Upper lobe of right lung (tissue), 1 donor: ENCODE data around the gene CLEC2A. TPM values are rescaled to one million over a fixed set of nuclear protein-coding genes. Genes with fewer than 3 reads are reported as not detected.
"Not testable (repeated sequence)": the region's sequence is repeated elsewhere in the genome, so short reads cannot be mapped to it uniquely, and the experiment has no call there.

Experiments used
- ATAC-seq: fragments of 200-7000 bp; cut with Tn5 transposase; one replicate; pipeline ENCODE4 v1.9.1; 2020; ENCODE audit warnings: mild to moderate bottlenecking, moderate library complexity
- DNase-seq: peaks from one replicate; pipeline ENCODE4 v3.0.0-alpha.2; 2020
- H3K27ac ChIP-seq: fragments of 200-600 bp; one replicate; pipeline ENCODE4 v1.8.0; 2022
- H3K27me3 ChIP-seq: fragments of 200-600 bp; one replicate; pipeline ENCODE4 v1.8.0; 2022; ENCODE audit warnings: mild to moderate bottlenecking
- H3K36me3 ChIP-seq: fragments of 200-600 bp; one replicate; pipeline ENCODE4 v1.8.0; 2022
- H3K4me1 ChIP-seq: fragments of 200-600 bp; one replicate; pipeline ENCODE4 v1.8.0; 2022
- H3K4me3 ChIP-seq: fragments of 200-600 bp; one replicate; pipeline ENCODE4 v1.8.0; 2022; ENCODE audit warnings: mild to moderate bottlenecking
- H3K9me3 ChIP-seq: fragments of 200-600 bp; one replicate; pipeline ENCODE4 v1.8.0; 2022
- intact Hi-C: fragments of 100-400 bp; cut with DNase I; formaldehyde crosslinking; loops from one replicate; pipeline ENCODE4 v1.11.0; 2022
- total RNA-seq: library from RNA; stranded (reverse); fragmentation: NEBNext Ultra II Directional; extraction: Animal tissue kit (Norgen Biotek cat#: 25700); gene quantifications from one replicate; pipeline ENCODE4 v1.2.1, GENCODE V29; 2021
- TF ChIP-seq, protein P1 (sequence below): fragments of 200-600 bp; IDR thresholded peaks from one replicate; pipeline ENCODE4 v1.8.0; 2022; ENCODE audit warnings: antibody characterized with exemption
- donor health status: DM: no; HTN: yes; CAD: no; lungs with severe emphysema.

CLEC2A gene
- total RNA-seq, 1 donor from 2014 or later: not detected

DNA sequence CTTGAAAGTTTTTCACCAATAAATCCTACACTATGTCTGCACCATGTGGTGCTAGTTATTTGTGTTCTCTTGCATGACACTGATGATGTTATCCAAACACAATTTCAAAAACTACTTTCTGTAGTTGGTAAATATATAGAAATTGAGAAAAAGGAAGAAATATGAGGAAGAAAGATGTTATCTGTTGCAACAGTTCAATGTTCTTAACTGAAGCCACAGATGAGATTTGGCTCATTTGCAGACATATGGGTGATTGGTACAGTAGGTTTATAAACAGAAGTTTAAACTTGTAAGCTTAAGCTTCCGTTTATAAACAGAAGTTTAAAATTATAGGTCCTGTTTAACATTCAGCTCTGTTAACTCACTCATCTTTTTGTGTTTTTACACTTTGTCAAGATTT lies 39.0 kb upstream of the CLEC2A start, which contains the start of gene CLEC12A:
Gene CLEC12A, plus strand, starts transcription at position 229 of the 400 bp plus-strand sequence. CDS start 188 bp downstream, outside the sequence.
- Histone ChIP-seq H3K9me3 (no peaks in the 10 kb centered on the region), H3K4me3 (peak within 1 kb of the TSS; percentile 34), H3K4me1 (no peaks in the 10 kb centered on the region), H3K27me3 (no peaks in the 10 kb centered on the region), H3K36me3 (no peaks in the 10 kb centered on the region), H3K27ac (peak within 1 kb of the TSS; percentile 53)
- DNase-seq (no peak), ATAC-seq (peak; percentile 60)
- TF ChIP-seq, protein P1, sequence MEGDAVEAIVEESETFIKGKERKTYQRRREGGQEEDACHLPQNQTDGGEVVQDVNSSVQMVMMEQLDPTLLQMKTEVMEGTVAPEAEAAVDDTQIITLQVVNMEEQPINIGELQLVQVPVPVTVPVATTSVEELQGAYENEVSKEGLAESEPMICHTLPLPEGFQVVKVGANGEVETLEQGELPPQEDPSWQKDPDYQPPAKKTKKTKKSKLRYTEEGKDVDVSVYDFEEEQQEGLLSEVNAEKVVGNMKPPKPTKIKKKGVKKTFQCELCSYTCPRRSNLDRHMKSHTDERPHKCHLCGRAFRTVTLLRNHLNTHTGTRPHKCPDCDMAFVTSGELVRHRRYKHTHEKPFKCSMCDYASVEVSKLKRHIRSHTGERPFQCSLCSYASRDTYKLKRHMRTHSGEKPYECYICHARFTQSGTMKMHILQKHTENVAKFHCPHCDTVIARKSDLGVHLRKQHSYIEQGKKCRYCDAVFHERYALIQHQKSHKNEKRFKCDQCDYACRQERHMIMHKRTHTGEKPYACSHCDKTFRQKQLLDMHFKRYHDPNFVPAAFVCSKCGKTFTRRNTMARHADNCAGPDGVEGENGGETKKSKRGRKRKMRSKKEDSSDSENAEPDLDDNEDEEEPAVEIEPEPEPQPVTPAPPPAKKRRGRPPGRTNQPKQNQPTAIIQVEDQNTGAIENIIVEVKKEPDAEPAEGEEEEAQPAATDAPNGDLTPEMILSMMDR: no peak
- intact Hi-C loops: no loop called here

DNA sequence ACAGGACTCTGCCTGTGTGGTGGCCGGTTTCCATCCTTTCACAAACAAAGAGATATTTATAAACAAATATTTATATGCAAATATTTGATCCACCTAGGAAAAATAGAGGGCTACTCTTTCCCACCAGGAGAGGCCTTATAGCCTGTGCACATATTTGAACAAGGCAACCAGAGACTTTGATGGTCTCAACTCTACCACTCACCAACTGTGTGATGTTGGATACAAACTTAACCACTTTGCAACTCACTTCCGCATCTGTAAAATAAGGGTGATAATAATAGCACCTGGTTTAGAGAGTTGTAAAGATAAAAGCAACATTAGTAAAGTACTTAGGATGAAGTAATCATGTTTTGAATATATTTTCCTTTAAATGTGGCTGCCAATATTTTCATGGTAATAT lies 37.5 kb upstream of the CLEC2A start:
- DNase-seq: no peak
- Histone ChIP-seq H3K4me3 (no peak overlapping the region), H3K4me1 (no peaks in the 10 kb centered on the region), H3K9me3 (no peaks in the 10 kb centered on the region), H3K36me3 (no peaks in the 10 kb centered on the region), H3K27me3 (no peaks in the 10 kb centered on the region), H3K27ac (no peak overlapping the region)
- TF ChIP-seq, protein P1: no peak
- no peak for ATAC-seq
- intact Hi-C loops: no loop called here

GRCh38 chr12:9961901-9962300 lies 29.7 kb upstream of the CLEC2A start:
- no peaks in the 10 kb centered on the region for H3K36me3 ChIP-seq

DNA sequence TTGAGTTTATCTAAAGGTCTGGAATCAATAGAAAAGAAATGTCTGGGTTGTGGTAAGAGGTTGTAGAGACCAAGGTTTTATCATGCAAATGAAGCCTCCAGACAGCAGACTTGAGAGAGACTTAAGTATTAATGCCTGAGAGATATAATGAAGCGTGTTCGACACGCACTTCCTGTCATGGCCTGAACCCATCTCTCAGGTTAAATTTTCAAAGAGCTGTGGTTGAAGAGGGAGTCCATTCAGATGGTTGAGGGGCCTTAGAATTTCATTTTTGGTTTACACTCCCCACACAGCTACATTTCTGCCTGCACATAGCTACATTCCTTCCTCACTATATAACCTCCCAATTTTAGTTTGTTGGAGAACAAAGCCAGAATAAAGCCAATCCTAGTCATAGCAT lies 28.9 kb upstream of the CLEC2A start:
- no peaks in the 10 kb centered on the region for H3K4me1 ChIP-seq
- no peak for ATAC-seq
- H3K27ac ChIP-seq: no peak overlapping the region
- no peaks in the 10 kb centered on the region for H3K36me3 ChIP-seq
- TF ChIP-seq, protein P1: no peak
- no peaks in the 10 kb centered on the region for H3K9me3 ChIP-seq
- intact Hi-C loops: no loop called here
- H3K4me3 ChIP-seq: no peak overlapping the region
- no peaks in the 10 kb centered on the region for H3K27me3 ChIP-seq
- DNase-seq: no peak

More at GRCh38 chr12:9961901-9962300, 29.7 kb upstream of the CLEC2A start:
- no peak overlapping the region for H3K27ac ChIP-seq
- DNase-seq (no peak), ATAC-seq (no peak)
- H3K4me3 ChIP-seq: no peak overlapping the region
- H3K4me1 ChIP-seq: no peaks in the 10 kb centered on the region
- intact Hi-C loops: no loop called here
- no peaks in the 10 kb centered on the region for H3K27me3 ChIP-seq
- TF ChIP-seq, protein P1: no peak
- H3K9me3 ChIP-seq: no peaks in the 10 kb centered on the region

DNA sequence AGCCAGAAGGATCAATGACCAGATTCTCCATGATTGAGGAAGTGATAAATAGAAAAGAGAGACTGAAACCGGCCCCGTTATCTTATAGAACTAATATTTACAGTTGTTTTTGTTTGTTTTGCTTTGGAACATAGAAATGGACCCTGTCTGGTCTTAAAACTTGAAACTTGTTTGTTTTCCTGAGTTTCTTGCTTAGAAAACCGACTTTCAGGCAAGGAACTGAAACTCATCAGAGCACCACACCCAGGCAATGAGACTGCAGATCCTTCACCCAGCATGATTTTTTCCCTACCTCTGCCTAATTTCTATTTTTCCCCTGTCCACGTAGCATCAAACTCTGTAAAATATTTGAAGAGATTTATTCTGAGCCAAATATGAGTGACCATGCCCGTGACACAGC lies 28.4 kb upstream of the CLEC2A start:
- TF ChIP-seq, protein P1: no peak
- no peaks in the 10 kb centered on the region for H3K9me3 ChIP-seq
- no peak for DNase-seq
- intact Hi-C loops: no loop called here
- H3K36me3 ChIP-seq: no peaks in the 10 kb centered on the region
- no peak overlapping the region for H3K27ac ChIP-seq
- H3K4me3 ChIP-seq: no peak overlapping the region
- no peaks in the 10 kb centered on the region for H3K27me3 ChIP-seq
- no peak for ATAC-seq
- H3K4me1 ChIP-seq: no peaks in the 10 kb centered on the region

GRCh38 chr12:9957834-9958233 lies 25.7 kb upstream of the CLEC2A start:
- TF ChIP-seq, protein P1: no peak
- ATAC-seq (no peak), DNase-seq (no peak)
- Histone ChIP-seq H3K36me3 (no peaks in the 10 kb centered on the region), H3K4me3 (no peak overlapping the region), H3K9me3 (no peaks in the 10 kb centered on the region), H3K4me1 (no peaks in the 10 kb centered on the region), H3K27me3 (no peaks in the 10 kb centered on the region), H3K27ac (no peak overlapping the region)
- intact Hi-C loops: no loop called here

- H3K27me3 ChIP-seq, H3K9me3 ChIP-seq, H3K36me3 ChIP-seq, intact Hi-C loops, H3K4me3 ChIP-seq, DNase-seq, H3K27ac ChIP-seq, H3K4me1 ChIP-seq, ATAC-seq: not testable (repeated sequence)
Measured at GRCh38 chr12:9952954-9953729, 21.0 kb upstream of the CLEC2A start.
